AG10803 (cell line): Measurements from ENCODE around the gene PPP2R5A.

Experiments used
- DNase-seq: peaks from one replicate; pipeline ENCODE4 v3.0.0; 2010; ENCODE audit warnings: low read depth
- H3K4me3 ChIP-seq: 2 replicates; pipeline ENCODE4 v1.5.1; 2011; ENCODE audit warnings: mild to moderate bottlenecking, low read length, control low read depth
- TF ChIP-seq, protein P1 (sequence below): conservative IDR thresholded peaks from 2 replicates; pipeline ENCODE4 v1.5.1; 2011; ENCODE audit warnings: mild to moderate bottlenecking, low read length, control low read depth, inconsistent platforms

Gene PPP2R5A

DNA sequence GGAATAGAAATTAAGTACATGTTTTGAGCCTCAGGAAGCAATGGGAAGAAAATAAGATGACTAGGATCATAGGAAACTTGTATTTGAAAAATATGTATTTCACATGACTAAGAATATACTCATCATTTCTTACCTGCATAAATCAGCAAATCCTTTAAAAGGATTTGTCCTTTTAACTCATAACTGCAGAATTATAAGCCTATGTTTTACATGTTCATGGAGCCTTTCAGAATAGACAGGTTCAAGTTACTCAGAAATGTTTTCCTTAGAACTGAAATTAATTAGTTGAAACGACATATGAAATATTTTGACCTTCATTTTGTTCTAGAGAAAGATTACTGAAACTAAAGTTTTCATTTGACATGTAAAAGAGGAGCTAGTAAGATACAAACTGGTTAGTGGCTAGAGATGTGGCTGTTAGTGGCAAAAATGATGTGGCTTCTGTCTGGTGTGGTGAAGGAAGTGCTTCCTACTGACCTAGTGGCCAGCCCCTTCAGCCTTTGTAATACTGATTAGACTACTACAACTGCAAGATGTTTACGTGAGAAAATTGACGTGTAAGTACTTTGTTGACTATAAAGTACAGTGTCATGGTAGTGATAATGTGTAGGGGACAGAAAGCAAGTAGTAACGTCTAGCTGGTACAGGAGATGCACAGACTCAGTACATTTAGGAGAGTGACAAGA, 74.7 kb downstream of the PPP2R5A start:
- no peak for DNase-seq
- TF ChIP-seq, protein P1, sequence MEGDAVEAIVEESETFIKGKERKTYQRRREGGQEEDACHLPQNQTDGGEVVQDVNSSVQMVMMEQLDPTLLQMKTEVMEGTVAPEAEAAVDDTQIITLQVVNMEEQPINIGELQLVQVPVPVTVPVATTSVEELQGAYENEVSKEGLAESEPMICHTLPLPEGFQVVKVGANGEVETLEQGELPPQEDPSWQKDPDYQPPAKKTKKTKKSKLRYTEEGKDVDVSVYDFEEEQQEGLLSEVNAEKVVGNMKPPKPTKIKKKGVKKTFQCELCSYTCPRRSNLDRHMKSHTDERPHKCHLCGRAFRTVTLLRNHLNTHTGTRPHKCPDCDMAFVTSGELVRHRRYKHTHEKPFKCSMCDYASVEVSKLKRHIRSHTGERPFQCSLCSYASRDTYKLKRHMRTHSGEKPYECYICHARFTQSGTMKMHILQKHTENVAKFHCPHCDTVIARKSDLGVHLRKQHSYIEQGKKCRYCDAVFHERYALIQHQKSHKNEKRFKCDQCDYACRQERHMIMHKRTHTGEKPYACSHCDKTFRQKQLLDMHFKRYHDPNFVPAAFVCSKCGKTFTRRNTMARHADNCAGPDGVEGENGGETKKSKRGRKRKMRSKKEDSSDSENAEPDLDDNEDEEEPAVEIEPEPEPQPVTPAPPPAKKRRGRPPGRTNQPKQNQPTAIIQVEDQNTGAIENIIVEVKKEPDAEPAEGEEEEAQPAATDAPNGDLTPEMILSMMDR = no peak
- no peak overlapping the region for H3K4me3 ChIP-seq

- no peak for DNase-seq
- TF ChIP-seq, protein P1 = no peak
- no peak overlapping the region for H3K4me3 ChIP-seq
Observed at GRCh38 chr1:212364985-212365384, 79.8 kb downstream of the PPP2R5A start.

- H3K4me3 ChIP-seq = no peak overlapping the region
- TF ChIP-seq, protein P1 = no peak
- DNase-seq = peak; percentile 53
Observed at GRCh38 chr1:212366901-212367300, 81.7 kb downstream of the PPP2R5A start.

GRCh38 chr1:212367474-212368072, 82.4 kb downstream of the PPP2R5A start:
- TF ChIP-seq, protein P1 = no peak
- DNase-seq = no peak
- H3K4me3 ChIP-seq = no peak overlapping the region

DNA sequence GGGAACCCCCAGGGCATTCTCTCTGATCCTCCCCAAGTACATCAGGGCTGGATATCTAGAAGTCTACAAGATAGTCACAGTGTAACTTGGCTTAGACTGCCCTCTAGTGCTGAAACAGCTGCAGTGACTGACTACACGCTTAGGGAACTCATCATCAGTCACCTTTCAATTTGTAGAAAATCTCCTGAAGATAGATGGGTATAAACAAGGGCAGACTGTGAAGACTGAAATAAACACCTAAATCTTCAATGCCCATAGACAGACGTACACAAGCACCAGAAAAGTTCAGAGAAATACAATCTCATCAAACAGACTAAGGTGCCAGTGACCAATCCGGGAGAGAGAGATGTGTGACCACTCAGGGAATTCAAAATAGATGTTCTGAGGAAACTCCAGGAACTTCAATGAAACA, 82.9 kb downstream of the PPP2R5A start:
- DNase-seq = peak; percentile 76
- TF ChIP-seq, protein P1 = peak; percentile 99
- H3K4me3 ChIP-seq = no peak overlapping the region

DNA sequence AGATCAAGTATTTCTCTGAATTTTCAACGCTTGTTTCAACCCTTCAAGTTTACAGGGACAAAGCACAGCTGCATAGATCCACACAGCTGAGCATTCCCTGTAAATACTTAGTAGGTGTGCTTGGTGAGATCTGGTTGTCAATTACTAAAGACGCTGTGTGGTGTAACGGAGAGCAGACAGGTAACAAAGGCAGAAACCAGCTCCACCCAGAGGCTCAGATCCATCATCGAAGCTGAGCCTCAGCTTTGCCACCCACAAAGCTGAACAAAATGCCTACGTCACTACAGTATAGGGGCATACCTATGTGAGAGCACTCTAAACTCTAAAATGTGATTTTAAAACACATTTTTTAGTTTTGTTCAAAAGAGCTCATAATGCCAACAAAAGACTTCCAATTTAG, 90.8 kb downstream of the PPP2R5A start:
- TF ChIP-seq, protein P1 = no peak
- no peak overlapping the region for H3K4me3 ChIP-seq

GRCh38 chr1:212377644-212378043, 92.4 kb downstream of the PPP2R5A start:
- H3K4me3 ChIP-seq = no peak overlapping the region
- TF ChIP-seq, protein P1 = no peak
- DNase-seq = no peak

More for the DNA sequence above, 90.8 kb downstream of the PPP2R5A start:
- DNase-seq = no peak
